HG03066 (cell line): Measurements from ENCODE around the gene SGPL1.
"Not testable (repeated sequence)": the region's sequence is repeated elsewhere in the genome, so short reads cannot be mapped to it uniquely, and the experiment has no call there.

ENCODE experiments used
- ATAC-seq: cut with Tn5 transposase; IDR thresholded peaks from one replicate; pipeline ENCODE4 v1.9.1; 2021; ENCODE audit warnings: low read depth; ENCODE audit not compliant: unreplicated experiment

The SGPL1 gene

DNA sequence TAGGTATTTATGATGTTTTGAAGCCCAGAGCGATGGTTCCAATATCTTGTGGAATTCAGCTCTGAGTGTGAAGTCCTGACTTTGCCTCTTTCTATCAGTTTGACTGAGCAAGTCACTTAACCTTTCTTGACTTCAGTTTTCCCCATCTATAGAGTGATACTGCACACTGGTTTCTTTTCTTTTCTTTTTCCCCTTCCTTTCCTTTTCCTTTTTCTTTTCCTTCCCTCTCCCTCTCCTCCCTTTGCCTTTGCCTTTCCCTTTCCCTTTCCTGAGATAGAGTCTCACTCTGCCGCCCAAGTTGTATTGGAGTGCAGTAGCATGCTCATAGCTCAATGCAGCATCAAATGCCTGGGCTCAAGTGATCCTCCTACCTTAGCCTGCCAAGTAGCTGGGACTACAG, 20.6 kb downstream of the SGPL1 start:
- no peak for ATAC-seq

DNA sequence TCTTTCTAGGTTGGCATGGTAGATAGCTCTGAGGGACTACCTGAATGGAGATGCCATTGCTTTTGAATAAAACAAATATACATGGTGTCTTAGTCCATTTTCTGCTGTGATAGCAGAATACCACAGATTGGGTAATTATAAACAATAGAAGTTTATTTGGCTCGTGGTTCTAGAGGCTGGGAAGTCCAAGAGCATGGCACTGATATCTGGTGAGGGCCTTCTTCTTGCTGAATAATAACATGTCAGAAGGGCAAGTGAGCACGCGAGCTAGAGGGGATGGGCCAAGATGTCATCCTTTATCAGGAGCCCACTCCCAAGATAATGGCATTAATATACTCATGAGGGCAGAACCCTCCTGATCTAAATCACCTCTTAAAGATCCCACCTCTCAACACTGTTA, 21.9 kb downstream of the SGPL1 start:
- no peak for ATAC-seq

- no peak for ATAC-seq
Measured at GRCh38 chr10:70838270-70838805, 22.6 kb downstream of the SGPL1 start.

- no peak for ATAC-seq
Measured at GRCh38 chr10:70840836-70841235, 25.1 kb downstream of the SGPL1 start.

DNA sequence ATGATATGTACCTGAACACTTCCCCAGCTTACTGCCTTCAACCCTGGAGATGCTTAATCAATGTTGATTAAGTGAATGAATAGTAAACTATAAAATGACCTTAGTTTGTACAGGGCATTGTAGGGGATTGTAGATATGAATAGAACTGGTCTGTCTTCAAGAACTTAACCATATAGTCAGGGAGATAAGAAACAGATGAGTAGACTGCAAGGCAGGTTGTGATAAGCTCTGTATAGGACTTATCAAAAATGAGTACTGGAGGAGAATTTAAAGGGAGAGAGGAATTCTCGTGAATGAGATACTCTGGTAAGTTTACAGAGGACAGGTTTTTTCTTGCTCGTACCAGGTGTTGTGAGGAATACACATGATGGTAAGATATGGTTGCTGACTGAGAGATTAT, 27.6 kb downstream of the SGPL1 start:
- no peak for ATAC-seq

DNA sequence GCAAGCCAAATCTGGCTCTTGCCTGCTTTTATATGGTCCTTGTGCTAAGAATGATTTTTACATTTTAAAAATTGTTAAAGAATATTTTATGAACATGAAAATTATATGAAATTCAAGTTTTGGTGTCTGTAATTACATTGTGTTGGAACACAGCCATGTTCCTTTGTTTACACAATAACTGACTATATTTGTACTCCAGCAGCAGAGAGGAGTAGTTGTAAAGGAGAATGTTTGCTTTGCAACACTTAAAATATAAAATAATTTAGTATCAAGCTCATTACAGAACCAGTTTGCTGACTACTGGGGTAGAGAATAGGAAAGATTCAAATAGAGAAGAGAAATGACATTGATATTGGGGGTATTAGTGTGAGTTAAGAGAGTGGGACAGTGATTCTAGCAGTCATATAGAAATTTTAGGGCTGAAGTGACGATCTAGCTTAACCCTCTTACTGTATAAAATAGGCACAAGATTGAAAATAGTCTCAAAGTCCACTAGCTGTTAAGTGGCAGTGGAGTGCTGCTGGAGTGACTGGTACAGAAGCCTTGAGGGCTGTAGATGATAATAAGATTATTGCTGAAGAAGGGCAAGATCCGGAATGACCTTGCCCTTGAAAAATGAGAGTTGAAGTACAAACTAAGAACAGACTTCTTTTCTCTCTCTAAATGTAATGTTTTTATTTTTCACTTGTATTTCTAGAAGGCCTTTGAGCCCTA, 28.2 kb downstream of the SGPL1 start:
- ATAC-seq = no peak

DNA sequence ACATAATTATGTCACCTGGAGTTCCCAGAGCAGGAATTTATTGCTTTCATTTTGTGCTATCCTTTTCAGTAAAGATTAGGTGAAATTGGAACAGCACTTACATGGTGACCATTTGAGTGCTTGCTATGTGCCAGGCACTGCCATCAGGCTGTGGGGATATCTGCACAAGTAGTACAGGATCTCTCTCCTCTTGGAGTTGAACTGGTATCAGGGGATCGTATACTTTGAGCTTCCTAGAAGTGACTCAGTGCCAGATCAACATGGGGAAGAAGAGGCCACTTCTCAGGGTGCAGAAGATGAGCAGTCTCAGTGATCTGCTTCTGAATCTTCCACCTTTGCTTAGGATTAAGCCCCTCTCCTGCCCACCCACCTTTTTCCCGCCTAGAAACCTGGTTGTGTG, 29.5 kb downstream of the SGPL1 start:
- no peak for ATAC-seq

GRCh38 chr10:70845816-70846215, 30.1 kb downstream of the SGPL1 start:
- ATAC-seq = no peak

- no peak for ATAC-seq
Measured at GRCh38 chr10:70846795-70847194, 31.0 kb downstream of the SGPL1 start.

DNA sequence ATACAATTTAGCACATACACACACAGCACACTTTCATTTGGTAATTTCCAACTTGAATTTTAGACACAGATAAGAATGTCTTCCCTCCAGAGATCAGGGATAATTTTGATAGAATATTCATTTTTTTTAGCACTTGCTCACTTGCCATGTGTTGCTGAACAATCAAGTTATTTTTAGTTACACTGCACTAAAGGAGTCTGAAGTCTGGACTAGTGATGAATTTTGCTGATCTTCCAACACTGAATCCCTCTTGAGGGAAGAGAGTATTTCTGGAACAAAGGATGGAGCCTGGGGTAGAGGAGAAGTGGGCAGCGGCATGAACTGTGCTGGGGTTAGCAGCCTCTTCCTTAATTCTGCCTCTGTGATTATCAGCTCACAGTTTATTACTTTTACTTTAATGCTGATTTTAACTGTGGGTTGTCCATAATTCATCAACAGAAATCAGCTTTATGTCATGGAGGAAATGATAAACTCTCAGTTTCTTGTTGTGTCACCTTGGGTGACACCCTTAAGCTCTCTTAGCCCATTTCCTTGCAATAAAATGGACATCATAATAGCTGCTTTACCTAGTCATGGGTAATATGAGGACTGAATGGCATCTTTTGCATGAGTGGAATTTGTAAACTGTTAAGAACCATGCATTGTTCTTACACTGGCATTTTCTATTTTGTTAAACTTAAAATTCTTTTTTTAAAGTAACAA, 32.1 kb downstream of the SGPL1 start:
- ATAC-seq = no peak

- no peak for ATAC-seq
Measured at GRCh38 chr10:70849582-70850016, 33.9 kb downstream of the SGPL1 start.

GRCh38 chr10:70850097-70850496, 34.3 kb downstream of the SGPL1 start:
- ATAC-seq = no peak

- ATAC-seq = no peak
Measured at GRCh38 chr10:70851597-70852475, 36.1 kb downstream of the SGPL1 start.

DNA sequence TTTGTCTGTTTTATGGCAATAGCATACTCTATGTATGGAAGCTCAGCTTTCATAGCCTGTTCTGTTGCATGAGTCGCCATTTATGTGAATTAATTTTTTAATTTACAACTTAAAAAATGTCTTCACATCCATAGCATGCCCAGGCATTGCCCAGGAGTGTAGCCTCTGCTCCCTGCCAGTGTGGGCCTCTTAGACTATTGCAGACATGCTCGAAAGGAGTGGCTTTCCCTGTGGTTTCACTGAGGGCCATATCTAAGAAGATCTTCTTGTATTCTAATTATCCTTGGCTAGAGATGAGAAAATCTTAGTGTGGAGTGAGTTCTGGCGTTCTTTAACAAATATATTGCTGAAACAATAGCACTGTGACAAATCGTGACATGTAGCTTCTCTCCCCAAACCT, 37.3 kb downstream of the SGPL1 start:
- no peak for ATAC-seq

DNA sequence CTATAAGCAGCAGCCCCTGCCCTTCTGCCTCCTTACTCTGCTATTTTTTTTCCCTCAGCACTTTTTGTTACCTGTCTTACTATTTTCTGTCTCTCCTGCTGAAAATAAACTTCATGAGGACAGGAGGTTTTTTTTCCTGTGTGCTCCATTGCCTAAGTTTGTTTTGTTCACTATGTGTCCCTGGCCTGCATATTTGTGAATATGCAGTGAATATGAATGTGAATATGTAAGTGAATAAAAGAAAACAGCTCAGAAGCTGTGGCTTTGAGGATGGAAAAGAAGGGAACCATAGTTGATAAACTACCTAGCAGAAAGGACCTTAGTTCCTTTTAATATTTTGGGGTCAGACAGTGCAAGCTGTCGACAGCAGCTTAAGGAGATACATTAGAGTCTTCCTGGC, 37.7 kb downstream of the SGPL1 start:
- ATAC-seq = no peak

DNA sequence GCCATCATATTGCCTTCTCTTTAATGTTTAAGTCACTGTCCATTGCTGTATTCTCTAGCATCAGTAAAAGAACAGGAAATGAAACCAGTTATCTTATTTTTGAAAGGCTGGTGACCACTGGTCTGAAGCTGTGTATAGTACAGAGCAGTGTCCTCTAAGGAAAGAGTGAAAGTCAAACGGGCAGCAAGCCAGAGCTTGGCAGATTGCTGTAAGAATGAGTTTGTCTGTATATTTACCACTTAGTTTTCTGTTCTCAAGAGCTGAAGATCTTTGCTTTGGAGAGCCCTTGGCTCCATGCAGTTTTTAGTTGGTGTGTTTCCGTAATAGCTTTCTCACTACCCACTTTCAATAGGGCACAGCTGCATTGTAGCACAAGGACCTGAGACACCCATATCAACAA, 40.7 kb downstream of the SGPL1 start:
- ATAC-seq = no peak

DNA sequence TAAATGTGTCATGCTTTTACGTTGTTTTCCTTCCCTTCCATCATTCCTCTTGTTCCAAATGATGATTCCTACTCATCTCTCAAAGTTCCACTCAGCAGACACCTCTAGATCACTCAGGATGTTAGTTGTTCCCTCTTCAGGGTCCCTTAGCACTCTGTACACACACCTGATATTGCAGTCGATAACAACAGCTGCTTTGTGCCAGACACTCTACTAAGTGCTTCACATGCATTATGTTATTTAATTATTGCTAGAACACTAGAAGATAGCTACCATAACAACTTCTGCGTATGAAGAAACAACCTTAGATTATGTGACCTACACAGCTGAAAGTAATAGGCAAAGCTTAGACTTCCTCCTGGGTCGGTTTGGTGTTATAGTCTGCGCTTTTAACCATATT, 43.0 kb downstream of the SGPL1 start:
- no peak for ATAC-seq

DNA sequence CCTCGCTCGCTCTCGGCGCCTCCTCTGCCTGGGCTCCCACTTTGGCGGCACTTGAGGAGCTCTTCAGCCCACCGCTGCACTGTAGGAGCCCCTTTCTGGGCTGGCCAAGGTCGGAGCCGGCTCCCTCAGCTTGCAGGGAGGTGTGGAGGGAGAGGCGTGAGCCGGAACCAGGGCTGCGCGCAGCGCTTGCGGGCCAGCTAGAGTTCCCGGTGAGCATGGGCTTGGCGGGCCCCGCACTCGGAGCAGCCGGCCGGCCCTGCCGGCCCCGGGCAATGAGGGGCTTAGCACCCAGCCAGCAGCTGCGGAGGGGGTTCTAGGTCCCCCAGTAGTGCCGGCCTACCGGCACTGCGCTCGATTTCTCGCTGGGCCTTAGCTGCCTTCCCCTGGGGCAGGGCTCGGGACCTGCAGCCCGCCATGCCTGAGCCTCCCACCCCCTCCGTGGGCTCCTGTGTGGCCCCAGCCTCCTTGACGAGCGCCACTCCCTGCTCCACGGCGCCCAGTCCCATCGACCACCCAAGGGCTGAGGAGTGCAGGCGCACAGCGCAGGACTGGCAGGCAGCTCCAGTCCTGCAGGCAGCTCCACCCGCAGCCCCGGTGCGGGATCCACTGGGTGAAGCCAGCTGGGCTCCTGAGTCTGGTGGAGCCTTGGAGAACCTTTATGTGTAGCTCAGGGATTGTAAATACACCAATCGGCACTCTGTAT, 45.9 kb downstream of the SGPL1 start:
- not testable (repeated sequence) for ATAC-seq

- no peak for ATAC-seq
Measured at GRCh38 chr10:70863470-70864160, 47.9 kb downstream of the SGPL1 start.

GRCh38 chr10:70864935-70865334, 49.2 kb downstream of the SGPL1 start:
- ATAC-seq = no peak
